ENCODE data around the gene NUP54. TPM values are rescaled to one million over a fixed set of nuclear protein-coding genes. Genes with fewer than 3 reads are reported as not detected.

NUP54 gene
- total RNA-seq, 1 donor from 2014 or later = 68.8 TPM

- no peak overlapping the region for H3K4me3 Mint-ChIP-seq (ENCODE audit: low read depth)
- peaks cover 6% of the 10 kb centered on the region for H3K4me1 Mint-ChIP-seq (ENCODE audit: low read depth)
- peak overlapping the region; percentile 85 for H3K27ac Mint-ChIP-seq
- peak; percentile 72 for DNase-seq (ENCODE audit: low spot score, unreplicated experiment)
- H3K27me3 Mint-ChIP-seq = no peaks in the 10 kb centered on the region
- no peaks in the 10 kb centered on the region for H3K9me3 Mint-ChIP-seq (ENCODE audit: low read depth)
- peak; percentile 97 for TF ChIP-seq CTCF (IDR thresholded peaks at IDR 0.05; ENCODE audit: unreplicated experiment)
- H3K36me3 Mint-ChIP-seq (ENCODE audit: insufficient read depth) = peaks cover 4% of the 10 kb centered on the region
Observed at GRCh38 chr4:76179398-76180318, 31.5 kb upstream of the NUP54 start.

- Mint-ChIP-seq H3K27me3 (no peaks in the 10 kb centered on the region), H3K36me3 (ENCODE audit: insufficient read depth) (peaks cover 7% of the 10 kb centered on the region), H3K4me3 (ENCODE audit: low read depth) (no peak overlapping the region), H3K4me1 (ENCODE audit: low read depth) (peaks cover 3% of the 10 kb centered on the region), H3K27ac (no peak overlapping the region), H3K9me3 (ENCODE audit: low read depth) (no peaks in the 10 kb centered on the region)
- no peak for DNase-seq (ENCODE audit: low spot score, unreplicated experiment)
- TF ChIP-seq CTCF (IDR thresholded peaks at IDR 0.05; ENCODE audit: unreplicated experiment) = no peak
Observed at GRCh38 chr4:76178296-76178695, 30.1 kb upstream of the NUP54 start.

DNA sequence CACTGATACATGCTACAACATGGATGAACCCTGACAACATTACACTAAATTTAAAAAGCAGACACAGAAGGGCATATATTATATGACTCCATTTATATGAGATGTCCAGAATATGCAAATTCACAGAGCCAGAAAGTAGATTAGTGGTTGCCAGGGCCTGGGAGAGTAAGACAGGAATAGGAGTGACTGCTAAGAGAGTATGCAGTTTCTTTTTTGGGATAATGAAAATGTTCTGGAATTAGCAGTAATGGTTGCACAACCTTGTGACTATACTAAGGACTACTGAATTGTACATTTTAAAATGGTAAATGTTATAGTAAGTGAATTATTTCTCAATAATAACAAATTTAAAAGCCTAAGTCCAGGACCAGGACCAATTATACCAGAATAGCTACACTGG is 29.5 kb upstream of the NUP54 start:
- Mint-ChIP-seq H3K27ac (no peak overlapping the region), H3K36me3 (ENCODE audit: insufficient read depth) (peaks cover 10% of the 10 kb centered on the region), H3K9me3 (ENCODE audit: low read depth) (no peaks in the 10 kb centered on the region), H3K27me3 (no peaks in the 10 kb centered on the region), H3K4me1 (ENCODE audit: low read depth) (peaks cover 3% of the 10 kb centered on the region), H3K4me3 (ENCODE audit: low read depth) (no peak overlapping the region)
- DNase-seq (ENCODE audit: low spot score, unreplicated experiment) = no peak
- TF ChIP-seq CTCF (IDR thresholded peaks at IDR 0.05; ENCODE audit: unreplicated experiment) = no peak

DNA sequence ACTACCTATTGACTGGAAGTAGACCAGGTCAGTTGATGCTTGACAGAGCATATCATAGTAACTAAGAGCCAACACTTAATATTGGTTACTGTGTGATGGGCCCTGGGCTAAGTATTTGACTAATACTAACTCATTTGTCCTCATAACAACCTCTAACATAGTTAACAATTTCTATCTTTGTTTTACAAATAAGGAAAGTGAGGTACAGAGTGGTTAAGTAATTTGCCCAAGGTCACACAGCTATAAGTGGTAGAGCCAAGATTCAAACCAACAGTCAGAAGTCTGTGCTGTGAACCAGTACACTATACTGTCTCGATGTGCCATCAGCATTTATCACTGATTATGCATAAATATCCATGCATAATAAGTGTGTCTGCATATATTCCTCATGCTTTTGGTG is 27.1 kb upstream of the NUP54 start:
- Mint-ChIP-seq H3K9me3 (ENCODE audit: low read depth) (no peaks in the 10 kb centered on the region), H3K27ac (no peak overlapping the region), H3K27me3 (no peaks in the 10 kb centered on the region), H3K36me3 (ENCODE audit: insufficient read depth) (peaks cover 9% of the 10 kb centered on the region), H3K4me1 (ENCODE audit: low read depth) (peaks cover 3% of the 10 kb centered on the region), H3K4me3 (ENCODE audit: low read depth) (no peak overlapping the region)
- TF ChIP-seq CTCF (IDR thresholded peaks at IDR 0.05; ENCODE audit: unreplicated experiment) = no peak
- DNase-seq (ENCODE audit: low spot score, unreplicated experiment) = no peak

DNA sequence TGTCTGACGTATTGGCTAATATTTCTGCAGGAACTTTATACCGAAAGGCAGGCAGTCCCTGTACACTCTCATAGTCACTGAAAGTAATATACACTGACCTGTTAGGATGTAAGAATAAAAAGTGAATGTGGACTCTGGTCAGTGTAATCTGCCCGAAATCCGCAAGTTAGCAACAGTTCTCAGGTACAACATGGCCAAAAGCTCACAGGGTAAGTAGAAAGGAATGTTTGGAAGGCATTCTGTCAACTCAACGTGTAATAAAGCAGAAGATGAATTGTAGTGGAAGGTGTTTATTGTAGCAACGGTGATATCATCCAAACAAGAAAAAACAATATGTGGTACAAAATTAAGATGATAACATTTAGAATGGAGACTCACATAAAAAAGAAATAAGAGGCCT is 26.0 kb upstream of the NUP54 start:
- TF ChIP-seq CTCF (IDR thresholded peaks at IDR 0.05; ENCODE audit: unreplicated experiment) = no peak
- peaks cover 8% of the 10 kb centered on the region for H3K36me3 Mint-ChIP-seq (ENCODE audit: insufficient read depth)
- H3K4me1 Mint-ChIP-seq (ENCODE audit: low read depth) = no peaks in the 10 kb centered on the region
- H3K27me3 Mint-ChIP-seq = no peaks in the 10 kb centered on the region
- DNase-seq (ENCODE audit: low spot score, unreplicated experiment) = no peak
- no peak overlapping the region for H3K27ac Mint-ChIP-seq
- no peak overlapping the region for H3K4me3 Mint-ChIP-seq (ENCODE audit: low read depth)
- H3K9me3 Mint-ChIP-seq (ENCODE audit: low read depth) = no peaks in the 10 kb centered on the region

All from progenitor cell of endocrine pancreas (in vitro differentiated cells).